ENCODE data around the gene FGF19. TPM values are rescaled to one million over a fixed set of nuclear protein-coding genes. Genes with fewer than 3 reads are reported as not detected.
A peak's percentile ranks its signal among the peaks of the same experiment; 100 is the strongest.

Gene FGF19
- total RNA-seq, 1 experiment from 2014 or later: 17.6 TPM

- TF ChIP-seq HMGA2 (CRISPR knock-in tag; IDR thresholded peaks at IDR 0.05) (no peak), ZNF121 (CRISPR knock-in tag; IDR thresholded peaks at IDR 0.05) (no peak), FOXK1 (CRISPR knock-in tag; IDR thresholded peaks at IDR 0.05) (no peak), ZNF425 (CRISPR knock-in tag; conservative IDR thresholded peaks at IDR 0.05) (no peak), TP53 (CRISPR knock-in tag; IDR thresholded peaks at IDR 0.05) (no peak)
Measured at GRCh38 chr11:69686452-69686851, 17.4 kb downstream of the FGF19 start (continued).

GRCh38 chr11:69685348-69685747 lies 18.5 kb downstream of the FGF19 start:
- peaks cover 7% of the 10 kb centered on the region for H3K9me3 Mint-ChIP-seq
- no peak overlapping the region for H3K27ac Mint-ChIP-seq
- DNase-seq (ENCODE audit: low spot score) (no peak), ATAC-seq (no peak)
- ChIA-PET POLR2A (interaction anchor here (1.5 kb wide), 1 partner anchor 23 kb away, joined by 3 read pairs; no protein-coding TSS in a partner anchor), CTCF (interaction anchor here (1.0 to 2.5 kb wide), 7 partner anchors 16 to 228 kb away, joined by 3 to 34 read pairs (median 6); no protein-coding TSS in a partner anchor)
- H3K27me3 Mint-ChIP-seq (ENCODE audit: low read depth): peaks cover 10% of the 10 kb centered on the region
- H3K4me1 Mint-ChIP-seq: peaks cover 6% of the 10 kb centered on the region
- TF ChIP-seq NR1H2 (CRISPR knock-in tag; IDR thresholded peaks at IDR 0.05): no peak
- TF ChIP-seq GTF2I (CRISPR knock-in tag; conservative IDR thresholded peaks at IDR 0.05): 0 out of 2 replicates have a peak, but pooled peaks have one; percentile 60
- H3K36me3 Mint-ChIP-seq: no peaks in the 10 kb centered on the region
- H3K4me3 Mint-ChIP-seq: peak overlapping the region; percentile 46

DNA sequence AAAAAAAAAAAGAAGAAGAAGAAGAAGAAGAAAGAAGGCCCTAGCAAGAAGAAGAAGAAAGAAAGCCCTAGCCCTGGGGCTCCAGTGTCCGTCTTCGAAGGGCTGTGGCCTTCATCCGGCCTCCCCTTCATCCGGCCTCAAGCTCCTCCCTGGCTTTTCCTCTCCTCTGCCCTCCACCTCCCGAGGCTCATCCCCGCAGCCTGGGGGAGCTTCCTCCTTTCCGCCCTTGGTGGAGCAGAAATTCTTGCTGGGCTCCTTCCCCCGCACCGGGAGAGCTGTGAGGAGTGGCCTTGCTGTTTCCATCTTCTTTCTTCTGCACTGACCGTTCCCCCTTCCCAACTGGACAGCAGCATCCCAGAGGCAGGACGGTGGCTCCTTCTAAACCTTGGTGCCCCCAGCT lies 19.2 kb downstream of the FGF19 start:
- H3K4me1 Mint-ChIP-seq: peaks cover 5% of the 10 kb centered on the region
- DNase-seq (ENCODE audit: low spot score): no peak
- no peak overlapping the region for H3K4me3 Mint-ChIP-seq
- peaks cover 7% of the 10 kb centered on the region for H3K9me3 Mint-ChIP-seq
- no peak for TF ChIP-seq RELA (CRISPR knock-in tag; IDR thresholded peaks at IDR 0.05; ENCODE audit: borderline replicate concordance)
- no peak for TF ChIP-seq OVOL2 (CRISPR knock-in tag; IDR thresholded peaks at IDR 0.05; ENCODE audit: borderline replicate concordance)
- TF ChIP-seq, protein P1, sequence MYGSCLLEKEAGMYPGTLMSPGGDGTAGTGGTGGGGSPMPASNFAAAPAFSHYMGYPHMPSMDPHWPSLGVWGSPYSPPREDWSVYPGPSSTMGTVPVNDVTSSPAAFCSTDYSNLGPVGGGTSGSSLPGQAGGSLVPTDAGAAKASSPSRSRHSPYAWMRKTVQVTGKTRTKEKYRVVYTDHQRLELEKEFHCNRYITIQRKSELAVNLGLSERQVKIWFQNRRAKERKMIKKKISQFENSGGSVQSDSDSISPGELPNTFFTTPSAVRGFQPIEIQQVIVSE (CRISPR knock-in tag; IDR thresholded peaks at IDR 0.05; ENCODE audit: borderline replicate concordance): no peak
- TF ChIP-seq ZNF121 (CRISPR knock-in tag; IDR thresholded peaks at IDR 0.05): no peak
- no peak for TF ChIP-seq ZNF416 (CRISPR knock-in tag; IDR thresholded peaks at IDR 0.05)
- no peak for TF ChIP-seq PRRX2 (CRISPR knock-in tag; IDR thresholded peaks at IDR 0.05)
- no peak for TF ChIP-seq USF1 (CRISPR knock-in tag; IDR thresholded peaks at IDR 0.05)
- TF ChIP-seq NR2C2 (CRISPR knock-in tag; IDR thresholded peaks at IDR 0.05): no peak
- TF ChIP-seq STAT6 (CRISPR knock-in tag; conservative IDR thresholded peaks at IDR 0.05; ENCODE audit: low read depth): no peak
- no peak for TF ChIP-seq FOXP4 (CRISPR knock-in tag; IDR thresholded peaks at IDR 0.05)
- TF ChIP-seq ETV6 (CRISPR knock-in tag; IDR thresholded peaks at IDR 0.05): no peak
- no peak for TF ChIP-seq ZNF671 (CRISPR knock-in tag; IDR thresholded peaks at IDR 0.05)
- TF ChIP-seq ATF3 (CRISPR knock-in tag; conservative IDR thresholded peaks at IDR 0.05): no peak
- no peak for TF ChIP-seq ZNF317 (CRISPR knock-in tag; IDR thresholded peaks at IDR 0.05; ENCODE audit: borderline replicate concordance, low read depth)
- TF ChIP-seq E2F1 (CRISPR knock-in tag; IDR thresholded peaks at IDR 0.05): no peak
- no peak for TF ChIP-seq SMAD4 (CRISPR knock-in tag; IDR thresholded peaks at IDR 0.05)
- TF ChIP-seq IRF1 (CRISPR knock-in tag; IDR thresholded peaks at IDR 0.05): no peak
- H3K36me3 Mint-ChIP-seq: no peaks in the 10 kb centered on the region
- no peak overlapping the region for H3K27ac Mint-ChIP-seq
- no peak for ATAC-seq
- CTCF ChIA-PET: interaction anchor here (0.7 to 2.5 kb wide), 22 partner anchors 10 to 583 kb away, joined by 3 to 34 read pairs (median 6); partner anchors contain the start of genes FGF19, LTO1 and MYEOV
- peaks cover 10% of the 10 kb centered on the region for H3K27me3 Mint-ChIP-seq (ENCODE audit: low read depth)
- POLR2A ChIA-PET: interaction anchor here (1.5 kb wide), 1 partner anchor 22 kb away, joined by 3 read pairs; no protein-coding TSS in a partner anchor

All from WTC11 (cell line).